HepG2 (cell line): ENCODE data around the gene ALDH3B1. TPM values are rescaled to one million over a fixed set of nuclear protein-coding genes. Genes with fewer than 3 reads are reported as not detected.

ENCODE experiments used
- CC2D1A ChIP-seq: sonication (generic); formaldehyde crosslinking; IDR thresholded peaks from 2 replicates; pipeline ENCODE4 v1.8.1; 2023; ENCODE audit warnings: mild to moderate bottlenecking, missing genetic modification reagents
- ESRRA ChIP-seq: sonication (generic); formaldehyde crosslinking; IDR thresholded peaks from 2 replicates; pipeline ENCODE4 v1.5.1; 2020; ENCODE audit warnings: mild to moderate bottlenecking, low read depth, missing genetic modification reagents
- GATAD1 ChIP-seq: IDR thresholded peaks from 2 replicates; pipeline ENCODE4 v1.6.1; 2016; ENCODE audit warnings: missing genetic modification reagents, missing compliant biosample characterization
- GPN1 ChIP-seq: sonication (generic); formaldehyde crosslinking; IDR thresholded peaks from 2 replicates; pipeline ENCODE4 v1.5.1; 2020; ENCODE audit warnings: missing genetic modification reagents, borderline replicate concordance
- HHEX ChIP-seq: IDR thresholded peaks from 2 replicates; pipeline ENCODE4 v1.6.1; 2016; ENCODE audit warnings: control low read depth
- JUN ChIP-seq: sonication (generic); formaldehyde crosslinking; IDR thresholded peaks from 2 replicates; pipeline ENCODE4 v1.4.0; 2020; ENCODE audit warnings: mild to moderate bottlenecking, missing genetic modification reagents
- KAT7 ChIP-seq: IDR thresholded peaks from 2 replicates; pipeline ENCODE4 v1.6.1; 2018; ENCODE audit warnings: borderline replicate concordance, missing compliant biosample characterization
- MEF2D ChIP-seq: sonication (generic); formaldehyde crosslinking; IDR thresholded peaks from 2 replicates; pipeline ENCODE4 v1.5.1; 2020; ENCODE audit warnings: mild to moderate bottlenecking, missing genetic modification reagents
- NFKB2 ChIP-seq: sonication (generic); formaldehyde crosslinking; IDR thresholded peaks from 2 replicates; pipeline ENCODE4 v1.4.0; 2020; ENCODE audit warnings: missing genetic modification reagents, borderline replicate concordance
- PHB2 ChIP-seq: fragments of 450-650 bp; IDR thresholded peaks from 2 replicates; pipeline ENCODE4 v1.6.1; 2018; ENCODE audit not compliant: partially characterized antibody
- RBAK ChIP-seq: sonication (generic); formaldehyde crosslinking; IDR thresholded peaks from 2 replicates; pipeline ENCODE4 v1.5.1; 2020; ENCODE audit warnings: mild to moderate bottlenecking, missing genetic modification reagents
- ZIK1 ChIP-seq: sonication (generic); formaldehyde crosslinking; IDR thresholded peaks from 2 replicates; pipeline ENCODE4 v1.5.0; 2020; ENCODE audit warnings: mild to moderate bottlenecking, low read depth, missing genetic modification reagents, borderline replicate concordance
- ZNF121 ChIP-seq: sonication (generic); formaldehyde crosslinking; IDR thresholded peaks from 2 replicates; pipeline ENCODE4 v1.5.0; 2020; ENCODE audit warnings: mild to moderate bottlenecking, missing genetic modification reagents
- ZNF501 ChIP-seq: sonication (generic); formaldehyde crosslinking; IDR thresholded peaks from 2 replicates; pipeline ENCODE4 v1.5.1; 2020; ENCODE audit warnings: mild to moderate bottlenecking, moderate library complexity, missing genetic modification reagents
- ZNF570 ChIP-seq: sonication (generic); formaldehyde crosslinking; IDR thresholded peaks from 2 replicates; pipeline ENCODE4 v1.4.0; 2020; ENCODE audit warnings: mild to moderate bottlenecking, missing genetic modification reagents, borderline replicate concordance
- polyA plus RNA-seq, 8 experiments: library from polyadenylated mRNA; depleted of rRNA in 3 of 8; stranded (reverse) in 7 of 8; unstranded in 1 of 8; fragments of >200 nt; fragmentation: Illumina TruSeq in 4 of 8; extraction: Trizol in 4 of 8; gene quantifications; 2 replicates each; pipeline versions ENCODE4 v1.2.1 to v1.2.3, GENCODE V29; 2011 to 2016; ENCODE audit warnings: low read depth in 4 of 8, missing spikeins in 1 of 8, mixed read lengths in 1 of 8; ENCODE audit not compliant: insufficient read depth in 1 of 8
- total RNA-seq, 5 experiments: library from RNA; depleted of rRNA; stranded (reverse); fragments of >200 nt; fragmentation: Illumina TruSeq; extraction: Trizol; gene quantifications; 2 replicates each; pipeline ENCODE4 v1.2.3, GENCODE V29; 2016; ENCODE audit warnings: low read depth in 1 of 5
- TF ChIP-seq, protein P1 (sequence below), 2 experiments: sonication (generic) in 1 of 2; formaldehyde crosslinking in 1 of 2; IDR thresholded peaks; 2 replicates each; pipeline versions ENCODE4 v1.4.0 to v1.6.1; 2018 to 2020; ENCODE audit warnings: missing genetic modification reagents in 2 of 2, borderline replicate concordance in 1 of 2, low read depth in 1 of 2, mild to moderate bottlenecking in 1 of 2, missing biosample characterization in 1 of 2
- TF ChIP-seq, protein P2 (sequence below): sonication (generic); formaldehyde crosslinking; IDR thresholded peaks from 2 replicates; pipeline ENCODE4 v1.5.0; 2020; ENCODE audit warnings: mild to moderate bottlenecking, missing genetic modification reagents, borderline replicate concordance
- TF ChIP-seq, protein P3 (sequence below): sonication (generic); formaldehyde crosslinking; IDR thresholded peaks from 2 replicates; pipeline ENCODE4 v1.4.0; 2020; ENCODE audit warnings: mild to moderate bottlenecking, missing genetic modification reagents
- TF ChIP-seq, protein P4 (sequence below): sonication (generic); formaldehyde crosslinking; IDR thresholded peaks from 2 replicates; pipeline ENCODE4 v1.4.0; 2020; ENCODE audit warnings: missing genetic modification reagents
- TF ChIP-seq, protein P5 (sequence below): sonication (generic); formaldehyde crosslinking; IDR thresholded peaks from 2 replicates; pipeline ENCODE4 v1.8.1; 2023; ENCODE audit warnings: mild to moderate bottlenecking, inconsistent platforms, moderate library complexity, missing genetic modification reagents, borderline replicate concordance

ALDH3B1 gene
- total and polyA plus RNA-seq, 2 of the 13 experiments (the other 11 are each of a cell fraction or from before 2014, with no cell fraction given) = 4.0 to 6.7 TPM

DNA sequence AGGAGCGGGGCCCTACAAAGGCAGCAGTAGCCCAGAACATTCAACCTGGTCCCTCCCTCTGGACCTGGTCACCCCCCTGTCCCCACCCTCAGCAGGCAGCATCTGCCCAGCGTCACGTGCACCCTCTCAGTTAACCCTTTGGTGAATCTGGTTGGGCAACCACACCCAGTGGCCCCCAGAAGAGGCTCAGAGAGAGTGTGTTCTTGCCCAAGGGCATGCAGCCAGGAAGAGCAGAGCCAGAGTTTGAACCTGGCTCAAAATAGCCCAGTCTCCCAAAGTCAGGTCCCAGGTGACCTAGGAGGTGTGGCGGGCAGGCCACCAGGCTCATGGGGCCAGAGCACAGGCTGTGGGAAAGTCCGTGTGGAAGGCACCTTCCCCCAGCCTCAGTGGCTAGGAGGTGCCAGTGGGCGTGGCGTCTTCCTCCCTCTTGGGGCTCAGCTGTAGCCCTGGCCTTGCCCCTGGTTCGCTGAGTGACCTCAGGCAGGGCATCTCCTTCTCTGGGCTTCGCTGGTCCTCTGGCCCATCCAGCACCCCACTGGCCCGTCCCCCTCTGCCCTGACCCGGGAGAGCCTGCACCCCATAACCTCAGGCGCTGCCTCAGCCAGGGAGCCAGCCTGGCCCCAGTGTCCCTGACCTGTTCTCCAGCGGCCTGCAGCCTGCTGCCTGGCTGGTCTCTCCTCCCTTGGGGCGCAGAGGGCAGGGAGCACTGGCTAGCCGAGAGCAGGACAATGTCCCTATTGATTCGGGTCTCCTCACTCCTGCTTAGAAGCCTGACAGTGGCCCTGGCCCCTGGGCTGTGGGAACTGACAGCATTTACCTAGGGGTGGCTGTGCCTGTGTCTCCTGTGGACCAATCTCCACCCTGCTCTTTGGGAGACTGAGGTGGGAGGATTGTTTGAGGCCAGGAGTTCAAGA lies 7.0 kb downstream of the ALDH3B1 start (continued):
- TF ChIP-seq GATAD1 (CRISPR knock-in tag) = no peak
- no peak for TF ChIP-seq RBAK
- no peak for TF ChIP-seq JUN (CRISPR knock-in tag)
- TF ChIP-seq, protein P1, sequence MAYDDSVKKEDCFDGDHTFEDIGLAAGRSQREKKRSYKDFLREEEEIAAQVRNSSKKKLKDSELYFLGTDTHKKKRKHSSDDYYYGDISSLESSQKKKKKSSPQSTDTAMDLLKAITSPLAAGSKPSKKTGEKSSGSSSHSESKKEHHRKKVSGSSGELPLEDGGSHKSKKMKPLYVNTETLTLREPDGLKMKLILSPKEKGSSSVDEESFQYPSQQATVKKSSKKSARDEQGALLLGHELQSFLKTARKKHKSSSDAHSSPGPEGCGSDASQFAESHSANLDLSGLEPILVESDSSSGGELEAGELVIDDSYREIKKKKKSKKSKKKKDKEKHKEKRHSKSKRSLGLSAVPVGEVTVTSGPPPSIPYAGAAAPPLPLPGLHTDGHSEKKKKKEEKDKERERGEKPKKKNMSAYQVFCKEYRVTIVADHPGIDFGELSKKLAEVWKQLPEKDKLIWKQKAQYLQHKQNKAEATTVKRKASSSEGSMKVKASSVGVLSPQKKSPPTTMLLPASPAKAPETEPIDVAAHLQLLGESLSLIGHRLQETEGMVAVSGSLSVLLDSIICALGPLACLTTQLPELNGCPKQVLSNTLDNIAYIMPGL (CRISPR knock-in tag; IDR thresholded peaks at IDR 0.05; ENCODE audit: borderline replicate concordance in 1 of 2, low read depth in 1 of 2) = peak; percentile 44 to 48; a peak in 2 of 4 replicates
- TF ChIP-seq HHEX (CRISPR knock-in tag) = no peak
- TF ChIP-seq, protein P2, sequence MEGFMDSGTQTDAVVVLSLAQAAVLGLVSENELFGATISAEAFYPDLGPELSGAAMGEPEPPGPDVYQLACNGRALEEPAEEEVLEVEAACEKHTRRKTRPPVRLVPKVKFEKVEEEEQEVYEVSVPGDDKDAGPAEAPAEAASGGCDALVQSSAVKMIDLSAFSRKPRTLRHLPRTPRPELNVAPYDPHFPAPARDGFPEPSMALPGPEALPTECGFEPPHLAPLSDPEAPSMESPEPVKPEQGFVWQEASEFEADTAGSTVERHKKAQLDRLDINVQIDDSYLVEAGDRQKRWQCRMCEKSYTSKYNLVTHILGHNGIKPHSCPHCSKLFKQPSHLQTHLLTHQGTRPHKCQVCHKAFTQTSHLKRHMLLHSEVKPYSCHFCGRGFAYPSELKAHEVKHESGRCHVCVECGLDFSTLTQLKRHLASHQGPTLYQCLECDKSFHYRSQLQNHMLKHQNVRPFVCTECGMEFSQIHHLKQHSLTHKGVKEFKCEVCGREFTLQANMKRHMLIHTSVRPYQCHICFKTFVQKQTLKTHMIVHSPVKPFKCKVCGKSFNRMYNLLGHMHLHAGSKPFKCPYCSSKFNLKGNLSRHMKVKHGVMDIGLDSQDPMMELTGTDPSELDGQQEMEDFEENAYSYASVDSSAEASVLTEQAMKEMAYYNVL (CRISPR knock-in tag) = no peak; the same call in 1 of the 2 replicates
- TF ChIP-seq, protein P3, sequence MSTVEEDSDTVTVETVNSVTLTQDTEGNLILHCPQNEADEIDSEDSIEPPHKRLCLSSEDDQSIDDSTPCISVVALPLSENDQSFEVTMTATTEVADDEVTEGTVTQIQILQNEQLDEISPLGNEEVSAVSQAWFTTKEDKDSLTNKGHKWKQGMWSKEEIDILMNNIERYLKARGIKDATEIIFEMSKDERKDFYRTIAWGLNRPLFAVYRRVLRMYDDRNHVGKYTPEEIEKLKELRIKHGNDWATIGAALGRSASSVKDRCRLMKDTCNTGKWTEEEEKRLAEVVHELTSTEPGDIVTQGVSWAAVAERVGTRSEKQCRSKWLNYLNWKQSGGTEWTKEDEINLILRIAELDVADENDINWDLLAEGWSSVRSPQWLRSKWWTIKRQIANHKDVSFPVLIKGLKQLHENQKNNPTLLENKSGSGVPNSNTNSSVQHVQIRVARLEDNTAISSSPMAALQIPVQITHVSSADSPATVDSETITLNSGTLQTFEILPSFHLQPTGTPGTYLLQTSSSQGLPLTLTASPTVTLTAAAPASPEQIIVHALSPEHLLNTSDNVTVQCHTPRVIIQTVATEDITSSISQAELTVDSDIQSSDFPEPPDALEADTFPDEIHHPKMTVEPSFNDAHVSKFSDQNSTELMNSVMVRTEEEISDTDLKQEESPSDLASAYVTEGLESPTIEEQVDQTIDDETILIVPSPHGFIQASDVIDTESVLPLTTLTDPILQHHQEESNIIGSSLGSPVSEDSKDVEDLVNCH (CRISPR knock-in tag) = no peak
- TF ChIP-seq ZNF501 (CRISPR knock-in tag) = peak; percentile 73; the same call in 1 of the 2 replicates
- no peak for TF ChIP-seq GPN1 (CRISPR knock-in tag)
- TF ChIP-seq ZIK1 = 0 out of 2 replicates have a peak, but pooled peaks have one; percentile 22
- TF ChIP-seq CC2D1A (CRISPR knock-in tag) = no peak
- TF ChIP-seq ESRRA = peak; percentile 40; the same call in 1 of the 2 replicates
- TF ChIP-seq PHB2 = no peak
- TF ChIP-seq KAT7 (CRISPR knock-in tag) = no peak
- TF ChIP-seq, protein P4, sequence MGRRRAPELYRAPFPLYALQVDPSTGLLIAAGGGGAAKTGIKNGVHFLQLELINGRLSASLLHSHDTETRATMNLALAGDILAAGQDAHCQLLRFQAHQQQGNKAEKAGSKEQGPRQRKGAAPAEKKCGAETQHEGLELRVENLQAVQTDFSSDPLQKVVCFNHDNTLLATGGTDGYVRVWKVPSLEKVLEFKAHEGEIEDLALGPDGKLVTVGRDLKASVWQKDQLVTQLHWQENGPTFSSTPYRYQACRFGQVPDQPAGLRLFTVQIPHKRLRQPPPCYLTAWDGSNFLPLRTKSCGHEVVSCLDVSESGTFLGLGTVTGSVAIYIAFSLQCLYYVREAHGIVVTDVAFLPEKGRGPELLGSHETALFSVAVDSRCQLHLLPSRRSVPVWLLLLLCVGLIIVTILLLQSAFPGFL = no peak
- 0 out of 2 replicates have a peak, but pooled peaks have one; percentile 19 for TF ChIP-seq MEF2D (CRISPR knock-in tag)
- peak; percentile 74; the same call in 1 of the 2 replicates for TF ChIP-seq ZNF121 (CRISPR knock-in tag)
- TF ChIP-seq, protein P5, sequence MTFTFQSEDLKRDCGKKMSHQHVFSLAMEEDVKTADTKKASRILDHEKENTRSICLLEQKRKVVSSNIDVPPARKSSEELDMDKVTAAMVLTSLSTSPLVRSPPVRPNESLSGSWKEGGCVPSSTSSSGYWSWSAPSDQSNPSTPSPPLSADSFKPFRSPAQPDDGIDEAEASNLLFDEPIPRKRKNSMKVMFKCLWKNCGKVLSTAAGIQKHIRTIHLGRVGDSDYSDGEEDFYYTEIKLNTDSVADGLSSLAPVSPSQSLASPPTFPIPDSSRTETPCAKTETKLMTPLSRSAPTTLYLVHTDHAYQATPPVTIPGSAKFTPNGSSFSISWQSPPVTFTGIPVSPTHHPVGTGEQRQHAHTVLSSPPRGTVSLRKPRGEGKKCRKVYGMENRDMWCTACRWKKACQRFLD (CRISPR knock-in tag) = peak; percentile 37; the same call in 1 of the 2 replicates
- TF ChIP-seq ZNF570 (CRISPR knock-in tag) = no peak
- TF ChIP-seq NFKB2 = no peak; the same call in 1 of the 2 replicates
